Neural cell (in vitro differentiated cells): Measurements from ENCODE around the gene AK6.

Experiments used
- EP300 ChIP-seq: fragments of 450-650 bp; conservative IDR thresholded peaks from 2 replicates; pipeline ENCODE4 v1.6.1; 2014; ENCODE audit warnings: antibody characterized with exemption, mild to moderate bottlenecking, moderate library complexity; ENCODE audit not compliant: poor library complexity, severe bottlenecking
- EZH2 ChIP-seq: fragments of 200-600, 300-800 bp; shearing (Covaris generic), sonication (generic); IDR thresholded peaks from 2 replicates; pipeline ENCODE4 v1.6.1; 2014; ENCODE audit warnings: antibody characterized with exemption, low read length, borderline replicate concordance, mild to moderate bottlenecking; ENCODE audit not compliant: insufficient read depth, poor library complexity, severe bottlenecking
- POLR2AphosphoS5 ChIP-seq: IDR thresholded peaks from 2 replicates; pipeline ENCODE4 v1.6.1; 2012
- RAD21 ChIP-seq: fragments of 450-650 bp; conservative IDR thresholded peaks from 2 replicates; pipeline ENCODE4 v1.6.1; 2014; ENCODE audit warnings: antibody characterized with exemption, mild to moderate bottlenecking, moderate library complexity
- SMC3 ChIP-seq: fragments of 450-650 bp; conservative IDR thresholded peaks from 2 replicates; pipeline ENCODE4 v1.6.1; 2014; ENCODE audit warnings: antibody characterized with exemption, mild to moderate bottlenecking, moderate library complexity; ENCODE audit not compliant: poor library complexity
- TAF1 ChIP-seq: IDR thresholded peaks from 2 replicates; pipeline ENCODE4 v1.6.1; 2012; ENCODE audit warnings: low read depth
- TF ChIP-seq, protein P1 (sequence below): fragments of 450-650 bp; IDR thresholded peaks from 2 replicates; pipeline ENCODE4 v1.5.1; 2014; ENCODE audit warnings: antibody characterized with exemption, mild to moderate bottlenecking, moderate library complexity; ENCODE audit not compliant: poor library complexity, severe bottlenecking
- TF ChIP-seq, protein P2 (sequence below): IDR thresholded peaks from 2 replicates; pipeline ENCODE4 v1.6.1; 2012; ENCODE audit warnings: borderline replicate concordance

DNA sequence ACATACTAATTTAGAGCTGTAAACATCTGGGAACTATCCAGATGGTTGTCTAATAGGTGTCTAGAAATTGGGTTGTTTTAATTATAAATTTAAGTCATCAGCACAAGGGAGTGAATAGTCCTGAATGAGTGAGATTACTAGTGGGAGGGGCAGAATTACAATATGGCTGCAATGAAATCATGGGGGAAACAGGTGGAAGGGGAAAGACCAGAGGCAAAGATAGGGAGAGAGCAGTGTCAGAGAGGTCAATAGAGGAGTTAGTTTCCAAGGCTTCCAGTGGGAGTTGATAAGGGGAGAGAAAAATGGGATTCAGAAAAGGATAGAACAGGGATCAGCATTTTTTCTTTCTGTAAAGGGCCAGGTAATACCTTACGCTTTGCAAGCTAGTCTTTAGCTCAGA is 8.9 kb downstream of the AK6 start:
- TF ChIP-seq, protein P1, sequence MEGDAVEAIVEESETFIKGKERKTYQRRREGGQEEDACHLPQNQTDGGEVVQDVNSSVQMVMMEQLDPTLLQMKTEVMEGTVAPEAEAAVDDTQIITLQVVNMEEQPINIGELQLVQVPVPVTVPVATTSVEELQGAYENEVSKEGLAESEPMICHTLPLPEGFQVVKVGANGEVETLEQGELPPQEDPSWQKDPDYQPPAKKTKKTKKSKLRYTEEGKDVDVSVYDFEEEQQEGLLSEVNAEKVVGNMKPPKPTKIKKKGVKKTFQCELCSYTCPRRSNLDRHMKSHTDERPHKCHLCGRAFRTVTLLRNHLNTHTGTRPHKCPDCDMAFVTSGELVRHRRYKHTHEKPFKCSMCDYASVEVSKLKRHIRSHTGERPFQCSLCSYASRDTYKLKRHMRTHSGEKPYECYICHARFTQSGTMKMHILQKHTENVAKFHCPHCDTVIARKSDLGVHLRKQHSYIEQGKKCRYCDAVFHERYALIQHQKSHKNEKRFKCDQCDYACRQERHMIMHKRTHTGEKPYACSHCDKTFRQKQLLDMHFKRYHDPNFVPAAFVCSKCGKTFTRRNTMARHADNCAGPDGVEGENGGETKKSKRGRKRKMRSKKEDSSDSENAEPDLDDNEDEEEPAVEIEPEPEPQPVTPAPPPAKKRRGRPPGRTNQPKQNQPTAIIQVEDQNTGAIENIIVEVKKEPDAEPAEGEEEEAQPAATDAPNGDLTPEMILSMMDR: no peak
- TF ChIP-seq EP300 (no peak), POLR2AphosphoS5 (no peak), SMC3 (no peak), EZH2 (no peak), TAF1 (no peak), RAD21 (no peak)
- TF ChIP-seq, protein P2, sequence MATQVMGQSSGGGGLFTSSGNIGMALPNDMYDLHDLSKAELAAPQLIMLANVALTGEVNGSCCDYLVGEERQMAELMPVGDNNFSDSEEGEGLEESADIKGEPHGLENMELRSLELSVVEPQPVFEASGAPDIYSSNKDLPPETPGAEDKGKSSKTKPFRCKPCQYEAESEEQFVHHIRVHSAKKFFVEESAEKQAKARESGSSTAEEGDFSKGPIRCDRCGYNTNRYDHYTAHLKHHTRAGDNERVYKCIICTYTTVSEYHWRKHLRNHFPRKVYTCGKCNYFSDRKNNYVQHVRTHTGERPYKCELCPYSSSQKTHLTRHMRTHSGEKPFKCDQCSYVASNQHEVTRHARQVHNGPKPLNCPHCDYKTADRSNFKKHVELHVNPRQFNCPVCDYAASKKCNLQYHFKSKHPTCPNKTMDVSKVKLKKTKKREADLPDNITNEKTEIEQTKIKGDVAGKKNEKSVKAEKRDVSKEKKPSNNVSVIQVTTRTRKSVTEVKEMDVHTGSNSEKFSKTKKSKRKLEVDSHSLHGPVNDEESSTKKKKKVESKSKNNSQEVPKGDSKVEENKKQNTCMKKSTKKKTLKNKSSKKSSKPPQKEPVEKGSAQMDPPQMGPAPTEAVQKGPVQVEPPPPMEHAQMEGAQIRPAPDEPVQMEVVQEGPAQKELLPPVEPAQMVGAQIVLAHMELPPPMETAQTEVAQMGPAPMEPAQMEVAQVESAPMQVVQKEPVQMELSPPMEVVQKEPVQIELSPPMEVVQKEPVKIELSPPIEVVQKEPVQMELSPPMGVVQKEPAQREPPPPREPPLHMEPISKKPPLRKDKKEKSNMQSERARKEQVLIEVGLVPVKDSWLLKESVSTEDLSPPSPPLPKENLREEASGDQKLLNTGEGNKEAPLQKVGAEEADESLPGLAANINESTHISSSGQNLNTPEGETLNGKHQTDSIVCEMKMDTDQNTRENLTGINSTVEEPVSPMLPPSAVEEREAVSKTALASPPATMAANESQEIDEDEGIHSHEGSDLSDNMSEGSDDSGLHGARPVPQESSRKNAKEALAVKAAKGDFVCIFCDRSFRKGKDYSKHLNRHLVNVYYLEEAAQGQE: no peak
